HL-60 (cell line): ENCODE data around the gene KIAA0930.

ENCODE experiments used
- DNase-seq, 2 experiments: peaks; one replicate each; pipeline ENCODE4 v3.0.0-alpha.2; 2010 to 2020; ENCODE audit warnings: low read depth in 1 of 2, low spot score in 1 of 2
- H3K27ac ChIP-seq: fragments of 250-450 bp; sonication (Bioruptor Pico); replicated peaks from 2 replicates; pipeline ENCODE4 v1.5.1; 2020; ENCODE audit warnings: mild to moderate bottlenecking, moderate library complexity
- H3K27me3 ChIP-seq: fragments of 250-450 bp; sonication (Bioruptor Pico); 2 replicates; pipeline ENCODE4 v1.5.1; 2021; ENCODE audit warnings: mild to moderate bottlenecking, moderate library complexity; ENCODE audit not compliant: insufficient read depth, poor library complexity, severe bottlenecking
- H3K4me3 ChIP-seq: replicated peaks from 2 replicates; pipeline ENCODE4 v1.5.1; 2011; ENCODE audit warnings: mild to moderate bottlenecking, control low read depth, low read length; ENCODE audit not compliant: insufficient read depth
- GABPA ChIP-seq: IDR thresholded peaks from 2 replicates; pipeline ENCODE4 v1.6.1; 2012; ENCODE audit warnings: low read depth
- POLR2AphosphoS5 ChIP-seq: IDR thresholded peaks from 2 replicates; pipeline ENCODE4 v1.6.1; 2012; ENCODE audit warnings: low read depth
- SPI1 ChIP-seq: IDR thresholded peaks from 2 replicates; pipeline ENCODE4 v1.6.1; 2012; ENCODE audit warnings: low read depth, mild to moderate bottlenecking, borderline replicate concordance
- TF ChIP-seq, protein P1 (sequence below): IDR thresholded peaks from 2 replicates; pipeline ENCODE4 v1.6.1; 2012; ENCODE audit warnings: low read depth; ENCODE audit not compliant: insufficient replicate concordance
- TF ChIP-seq, protein P2 (sequence below): IDR thresholded peaks from one replicate; pipeline ENCODE4 v1.5.1; 2011; ENCODE audit warnings: low read length, control low read depth, inconsistent platforms; ENCODE audit not compliant: insufficient read depth

Gene KIAA0930

DNA sequence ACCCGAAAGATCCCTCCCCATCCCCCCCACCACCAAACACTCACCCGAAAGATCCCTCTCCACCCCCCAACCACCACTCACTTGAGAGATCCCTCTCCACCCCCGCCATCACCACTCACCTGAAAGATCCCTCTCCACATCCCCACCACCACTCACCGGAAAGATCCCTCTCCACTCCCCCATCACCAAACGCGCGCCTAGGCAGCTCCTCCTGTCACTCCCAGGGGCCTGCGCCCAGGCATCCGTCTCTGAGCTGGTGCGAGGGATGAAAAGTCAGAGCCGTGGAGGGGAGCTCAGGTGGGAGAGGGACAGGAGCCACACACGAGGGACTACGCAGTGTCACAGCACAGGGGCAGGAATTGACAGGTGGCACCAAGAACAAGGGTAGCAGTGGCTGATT, 11.5 kb downstream of the KIAA0930 start:
- TF ChIP-seq GABPA (no peak), POLR2AphosphoS5 (no peak), SPI1 (no peak)
- TF ChIP-seq, protein P1, sequence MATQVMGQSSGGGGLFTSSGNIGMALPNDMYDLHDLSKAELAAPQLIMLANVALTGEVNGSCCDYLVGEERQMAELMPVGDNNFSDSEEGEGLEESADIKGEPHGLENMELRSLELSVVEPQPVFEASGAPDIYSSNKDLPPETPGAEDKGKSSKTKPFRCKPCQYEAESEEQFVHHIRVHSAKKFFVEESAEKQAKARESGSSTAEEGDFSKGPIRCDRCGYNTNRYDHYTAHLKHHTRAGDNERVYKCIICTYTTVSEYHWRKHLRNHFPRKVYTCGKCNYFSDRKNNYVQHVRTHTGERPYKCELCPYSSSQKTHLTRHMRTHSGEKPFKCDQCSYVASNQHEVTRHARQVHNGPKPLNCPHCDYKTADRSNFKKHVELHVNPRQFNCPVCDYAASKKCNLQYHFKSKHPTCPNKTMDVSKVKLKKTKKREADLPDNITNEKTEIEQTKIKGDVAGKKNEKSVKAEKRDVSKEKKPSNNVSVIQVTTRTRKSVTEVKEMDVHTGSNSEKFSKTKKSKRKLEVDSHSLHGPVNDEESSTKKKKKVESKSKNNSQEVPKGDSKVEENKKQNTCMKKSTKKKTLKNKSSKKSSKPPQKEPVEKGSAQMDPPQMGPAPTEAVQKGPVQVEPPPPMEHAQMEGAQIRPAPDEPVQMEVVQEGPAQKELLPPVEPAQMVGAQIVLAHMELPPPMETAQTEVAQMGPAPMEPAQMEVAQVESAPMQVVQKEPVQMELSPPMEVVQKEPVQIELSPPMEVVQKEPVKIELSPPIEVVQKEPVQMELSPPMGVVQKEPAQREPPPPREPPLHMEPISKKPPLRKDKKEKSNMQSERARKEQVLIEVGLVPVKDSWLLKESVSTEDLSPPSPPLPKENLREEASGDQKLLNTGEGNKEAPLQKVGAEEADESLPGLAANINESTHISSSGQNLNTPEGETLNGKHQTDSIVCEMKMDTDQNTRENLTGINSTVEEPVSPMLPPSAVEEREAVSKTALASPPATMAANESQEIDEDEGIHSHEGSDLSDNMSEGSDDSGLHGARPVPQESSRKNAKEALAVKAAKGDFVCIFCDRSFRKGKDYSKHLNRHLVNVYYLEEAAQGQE: no peak
- TF ChIP-seq, protein P2, sequence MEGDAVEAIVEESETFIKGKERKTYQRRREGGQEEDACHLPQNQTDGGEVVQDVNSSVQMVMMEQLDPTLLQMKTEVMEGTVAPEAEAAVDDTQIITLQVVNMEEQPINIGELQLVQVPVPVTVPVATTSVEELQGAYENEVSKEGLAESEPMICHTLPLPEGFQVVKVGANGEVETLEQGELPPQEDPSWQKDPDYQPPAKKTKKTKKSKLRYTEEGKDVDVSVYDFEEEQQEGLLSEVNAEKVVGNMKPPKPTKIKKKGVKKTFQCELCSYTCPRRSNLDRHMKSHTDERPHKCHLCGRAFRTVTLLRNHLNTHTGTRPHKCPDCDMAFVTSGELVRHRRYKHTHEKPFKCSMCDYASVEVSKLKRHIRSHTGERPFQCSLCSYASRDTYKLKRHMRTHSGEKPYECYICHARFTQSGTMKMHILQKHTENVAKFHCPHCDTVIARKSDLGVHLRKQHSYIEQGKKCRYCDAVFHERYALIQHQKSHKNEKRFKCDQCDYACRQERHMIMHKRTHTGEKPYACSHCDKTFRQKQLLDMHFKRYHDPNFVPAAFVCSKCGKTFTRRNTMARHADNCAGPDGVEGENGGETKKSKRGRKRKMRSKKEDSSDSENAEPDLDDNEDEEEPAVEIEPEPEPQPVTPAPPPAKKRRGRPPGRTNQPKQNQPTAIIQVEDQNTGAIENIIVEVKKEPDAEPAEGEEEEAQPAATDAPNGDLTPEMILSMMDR: no peak
- H3K27ac ChIP-seq: peak overlapping the region; percentile 96
- H3K27me3 ChIP-seq: no peaks in the 10 kb centered on the region
- H3K4me3 ChIP-seq: no peak overlapping the region
- no peak for DNase-seq

DNA sequence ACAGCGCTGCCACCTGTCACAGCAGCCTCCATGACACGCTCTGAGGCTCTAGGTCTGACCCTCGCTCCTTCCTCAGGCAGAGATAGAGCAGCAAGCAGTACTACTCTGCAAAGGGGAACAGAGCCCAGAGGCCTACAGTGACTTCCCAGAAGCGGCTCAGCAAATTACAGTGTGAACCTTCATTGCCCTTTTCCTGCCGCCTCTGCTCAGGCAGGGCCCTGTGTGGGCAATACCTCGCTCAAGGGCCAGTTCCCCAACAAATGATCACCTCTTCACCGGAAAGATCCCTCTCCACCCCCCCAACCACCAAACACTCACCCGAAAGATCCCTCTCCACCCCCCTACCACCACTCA, 12.3 kb downstream of the KIAA0930 start:
- Histone ChIP-seq H3K27ac (peak overlapping the region; percentile 98), H3K27me3 (no peaks in the 10 kb centered on the region), H3K4me3 (no peak overlapping the region)
- DNase-seq: peak in 1 of 2 experiments; percentile 78
- TF ChIP-seq, protein P1: no peak
- TF ChIP-seq, protein P2: no peak
- TF ChIP-seq POLR2AphosphoS5 (no peak), GABPA (no peak), SPI1 (no peak; the same call in 1 of the 2 replicates)

DNA sequence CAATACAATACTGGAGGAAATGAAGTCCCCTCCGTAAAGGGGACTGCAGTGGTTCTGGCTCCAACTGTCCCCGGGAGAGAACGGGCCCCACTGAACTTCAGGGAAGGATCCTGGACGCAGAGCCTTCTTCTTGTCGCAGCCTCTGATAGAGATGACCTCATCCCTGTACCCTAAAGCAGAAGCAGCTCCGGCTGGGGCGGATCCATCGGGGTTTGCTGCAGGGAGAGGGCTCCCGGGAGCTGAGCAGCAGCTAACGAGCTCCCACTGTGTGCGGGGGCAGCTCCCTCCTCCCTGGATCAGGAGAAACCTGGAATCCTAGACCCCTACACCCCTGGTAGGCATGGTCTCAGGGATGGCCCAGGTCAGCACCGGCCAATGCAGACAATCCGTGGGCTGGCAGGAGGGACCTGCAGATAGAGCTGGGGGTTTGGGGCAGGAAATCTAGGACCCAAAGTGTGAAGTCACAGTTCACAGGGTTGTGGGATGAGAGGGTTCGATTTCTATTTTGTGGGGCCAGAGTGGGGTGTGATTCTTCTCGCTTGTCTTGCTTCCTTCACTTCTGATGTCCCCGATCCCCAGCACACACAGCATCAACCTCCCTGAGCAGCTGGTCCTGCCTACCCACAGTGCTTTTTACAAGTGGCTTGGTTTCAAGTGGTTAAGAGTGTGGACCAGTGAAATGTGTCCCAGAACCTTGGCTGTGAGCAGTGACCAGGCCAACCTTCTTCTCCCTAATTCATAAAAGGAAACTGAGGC, 12.9 kb downstream of the KIAA0930 start:
- DNase-seq: peak in 1 of 2 experiments; percentile 82
- H3K27me3 ChIP-seq: no peaks in the 10 kb centered on the region
- H3K4me3 ChIP-seq: no peak overlapping the region
- peak overlapping the region; percentile 98 for H3K27ac ChIP-seq
- TF ChIP-seq GABPA (no peak), SPI1 (no peak), POLR2AphosphoS5 (no peak)
- TF ChIP-seq, protein P1: no peak
- TF ChIP-seq, protein P2: no peak
